ENCODE results near the gene ATP9A. TPM values are rescaled to one million over a fixed set of nuclear protein-coding genes. Genes with fewer than 3 reads are reported as not detected.

Gene ATP9A
- total RNA-seq, 1 experiment from 2014 or later, result 16.8 TPM

- TF ChIP-seq, protein P1, sequence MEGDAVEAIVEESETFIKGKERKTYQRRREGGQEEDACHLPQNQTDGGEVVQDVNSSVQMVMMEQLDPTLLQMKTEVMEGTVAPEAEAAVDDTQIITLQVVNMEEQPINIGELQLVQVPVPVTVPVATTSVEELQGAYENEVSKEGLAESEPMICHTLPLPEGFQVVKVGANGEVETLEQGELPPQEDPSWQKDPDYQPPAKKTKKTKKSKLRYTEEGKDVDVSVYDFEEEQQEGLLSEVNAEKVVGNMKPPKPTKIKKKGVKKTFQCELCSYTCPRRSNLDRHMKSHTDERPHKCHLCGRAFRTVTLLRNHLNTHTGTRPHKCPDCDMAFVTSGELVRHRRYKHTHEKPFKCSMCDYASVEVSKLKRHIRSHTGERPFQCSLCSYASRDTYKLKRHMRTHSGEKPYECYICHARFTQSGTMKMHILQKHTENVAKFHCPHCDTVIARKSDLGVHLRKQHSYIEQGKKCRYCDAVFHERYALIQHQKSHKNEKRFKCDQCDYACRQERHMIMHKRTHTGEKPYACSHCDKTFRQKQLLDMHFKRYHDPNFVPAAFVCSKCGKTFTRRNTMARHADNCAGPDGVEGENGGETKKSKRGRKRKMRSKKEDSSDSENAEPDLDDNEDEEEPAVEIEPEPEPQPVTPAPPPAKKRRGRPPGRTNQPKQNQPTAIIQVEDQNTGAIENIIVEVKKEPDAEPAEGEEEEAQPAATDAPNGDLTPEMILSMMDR (IDR thresholded peaks at IDR 0.05 in 2 of 3, conservative IDR thresholded peaks at IDR 0.05 in 1 of 3; ENCODE audit: borderline replicate concordance in 1 of 3, insufficient read depth in 1 of 3, low read depth in 2 of 3, low read length in 2 of 3), result no peak
- no peak for TF ChIP-seq JUND (IDR thresholded peaks at IDR 0.05)
- no peak for TF ChIP-seq ATF3 (IDR thresholded peaks at IDR 0.05)
Observed at GRCh38 chr20:51634877-51635276, 133.3 kb downstream of the ATP9A start (continued).

- no peak for DNase-seq (ENCODE audit: low read depth, low spot score)
- Histone ChIP-seq H3K4me2 (ENCODE audit: low read length) (peak overlapping the region; percentile 58), H3K79me2 (ENCODE audit: insufficient read depth, low read length) (no peaks in the 10 kb centered on the region), H4K20me1 (ENCODE audit: insufficient read depth) (no peaks in the 10 kb centered on the region), H3K27me3 (ENCODE audit: insufficient read depth, low read length) (no peaks in the 10 kb centered on the region), H3K27ac (ENCODE audit: low read depth, low read length) (no peak overlapping the region), H3K9ac (ENCODE audit: low read length) (peak overlapping the region; percentile 12; the same call in 1 of the 2 replicates), H2AFZ (ENCODE audit: low read depth, low read length, poor library complexity, severe bottlenecking) (no peak overlapping the region), H3K4me1 (ENCODE audit: control insufficient read depth in 1 of 2, insufficient read depth in 2 of 2, low read length in 2 of 2) (peaks cover 58 to 89% of the 10 kb centered on the region in 2 experiments), H3K4me3 (replicated peaks in 1 of 2; ENCODE audit: low read depth in 1 of 2, low read length in 2 of 2) (no peak overlapping the region), H3K9me2 (ENCODE audit: insufficient read depth) (no peaks in the 10 kb centered on the region), H3K9me3 (ENCODE audit: control insufficient read depth in 1 of 2, insufficient read depth in 1 of 2, low read depth in 1 of 2, low read length in 2 of 2) (no peaks in the 10 kb centered on the region), H3K36me3 (ENCODE audit: control insufficient read depth in 1 of 2, insufficient read depth in 2 of 2, low read length in 2 of 2) (no peaks in the 10 kb centered on the region)
- no TSS peak for BruUV-seq (replicated peaks)
- intact Hi-C loops (cut with micrococcal nuclease), result no loop called here
- ChIA-PET RAD21 (ENCODE audit: low non-redundant PET in 1 of 2, low total read pairs in 2 of 2, uncharacterized antibody in 2 of 2, unreplicated experiment in 2 of 2) (no interaction called here), POLR2A (no interaction called here), CTCF (no interaction called here)
- ATAC-seq, result no peak
- TF ChIP-seq SRF (IDR thresholded peaks at IDR 0.05; ENCODE audit: low read depth) (no peak), SIN3A (IDR thresholded peaks at IDR 0.05; ENCODE audit: low read depth) (no peak), ATF3 (IDR thresholded peaks at IDR 0.05) (no peak), ZNF274 (IDR thresholded peaks at IDR 0.05; ENCODE audit: low read depth, low read length) (no peak), ZBTB33 (IDR thresholded peaks at IDR 0.05; ENCODE audit: extremely low read depth, insufficient replicate concordance, low read length) (no peak), YY1 (IDR thresholded peaks at IDR 0.05; ENCODE audit: extremely low read depth, insufficient replicate concordance, low read depth, low read length) (no peak), FOSL1 (IDR thresholded peaks at IDR 0.05; ENCODE audit: low read depth) (no peak), CEBPB (IDR thresholded peaks at IDR 0.05; ENCODE audit: low read depth) (no peak), JUND (IDR thresholded peaks at IDR 0.05) (no peak), SP1 (IDR thresholded peaks at IDR 0.05; ENCODE audit: low read depth) (no peak), POLR2AphosphoS5 (IDR thresholded peaks at IDR 0.05; ENCODE audit: low read depth, low read length) (no peak)
- TF ChIP-seq, protein P1 (IDR thresholded peaks at IDR 0.05 in 2 of 3, conservative IDR thresholded peaks at IDR 0.05 in 1 of 3; ENCODE audit: borderline replicate concordance in 1 of 3, insufficient read depth in 1 of 3, low read depth in 2 of 3, low read length in 2 of 3), result no peak
- TF ChIP-seq, protein P2, sequence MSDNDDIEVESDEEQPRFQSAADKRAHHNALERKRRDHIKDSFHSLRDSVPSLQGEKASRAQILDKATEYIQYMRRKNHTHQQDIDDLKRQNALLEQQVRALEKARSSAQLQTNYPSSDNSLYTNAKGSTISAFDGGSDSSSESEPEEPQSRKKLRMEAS (IDR thresholded peaks at IDR 0.05), result no peak
Observed at GRCh38 chr20:51634257-51634656, 133.9 kb downstream of the ATP9A start.

All from HCT116 (cell line).